22Rv1 (cell line): Measurements from ENCODE around the gene USP6.

Source experiments
- CTCF ChIP-seq: fragments of 450-650 bp; IDR thresholded peaks from 2 replicates; pipeline ENCODE4 v1.5.1; 2017; ENCODE audit warnings: mild to moderate bottlenecking
- ZFX ChIP-seq: fragments of 450-650 bp; IDR thresholded peaks from 2 replicates; pipeline ENCODE4 v1.6.1; 2017; ENCODE audit warnings: antibody characterized with exemption, borderline replicate concordance

GRCh38 chr17:5209396-5209795, 93.6 kb downstream of the USP6 start:
- no peak for TF ChIP-seq CTCF
- no peak for TF ChIP-seq ZFX
